Mucosa of gallbladder (tissue), 1 donor: ENCODE measurements around the gene SIVA1. TPM values are rescaled to one million over a fixed set of nuclear protein-coding genes. Genes with fewer than 3 reads are reported as not detected.

Source experiments
- DNase-seq: peaks from one replicate; pipeline ENCODE4 v3.0.0-alpha.2; 2020; ENCODE audit warnings: low spot score
- total RNA-seq: library from RNA; stranded (reverse); gene quantifications from one replicate; pipeline ENCODE4 v1.2.1, GENCODE V29; 2021
- donor health status: DM: no; HTN: no; CAD: no.

The SIVA1 gene
- total RNA-seq: 80.6 TPM

GRCh38 chr14:104752735-104753527 lies at the start of gene SIVA1:
Gene SIVA1, plus strand, starts transcription at chr14:104753147. Its CDS starts 55 bp downstream, at chr14:104753202.
- DNase-seq: peak; percentile 99

GRCh38 chr14:104703269-104703668 lies 49.7 kb upstream of the SIVA1 start:
- no peak for DNase-seq

- no peak for DNase-seq
These were observed 48.7 kb upstream of the SIVA1 start for GRCh38 chr14:104704252-104704651.

- DNase-seq: no peak
These were observed 47.5 kb upstream of the SIVA1 start for GRCh38 chr14:104705340-104706047.

GRCh38 chr14:104706733-104707607 lies 46.0 kb upstream of the SIVA1 start:
- no peak for DNase-seq

GRCh38 chr14:104707608-104708595 lies 45.0 kb upstream of the SIVA1 start:
- DNase-seq: no peak

GRCh38 chr14:104708606-104709268 lies 44.2 kb upstream of the SIVA1 start:
- DNase-seq: peak; percentile 74

- no peak for DNase-seq
These were observed 43.4 kb upstream of the SIVA1 start for GRCh38 chr14:104709387-104710039.

GRCh38 chr14:104710071-104710735 lies 42.7 kb upstream of the SIVA1 start:
- DNase-seq: no peak

- no peak for DNase-seq
These were observed 39.8 kb upstream of the SIVA1 start for GRCh38 chr14:104712881-104713734.

GRCh38 chr14:104714066-104714465 lies 38.9 kb upstream of the SIVA1 start:
- no peak for DNase-seq

- DNase-seq: no peak
These were observed 38.3 kb upstream of the SIVA1 start for GRCh38 chr14:104714681-104715080.

- no peak for DNase-seq
These were observed 37.5 kb upstream of the SIVA1 start for GRCh38 chr14:104715416-104715815.

GRCh38 chr14:104715871-104716270 lies 37.1 kb upstream of the SIVA1 start:
- no peak for DNase-seq

GRCh38 chr14:104717137-104717536 lies 35.8 kb upstream of the SIVA1 start:
- no peak for DNase-seq

- no peak for DNase-seq
These were observed 35.3 kb upstream of the SIVA1 start for GRCh38 chr14:104717646-104718045.

- no peak for DNase-seq
These were observed 34.8 kb upstream of the SIVA1 start for GRCh38 chr14:104718147-104718546.

- DNase-seq: no peak
These were observed 34.1 kb upstream of the SIVA1 start for GRCh38 chr14:104718871-104719270.
